Neural progenitor cell (in vitro differentiated cells): ENCODE data around the gene KMT2C. TPM values are rescaled to one million over a fixed set of nuclear protein-coding genes. Genes with fewer than 3 reads are reported as not detected.
"Not testable (repeated sequence)": the region's sequence is repeated elsewhere in the genome, so short reads cannot be mapped to it uniquely, and the experiment has no call there.

ENCODE experiments used
- DNase-seq: peaks from one replicate; pipeline ENCODE4 v3.0.0-alpha.2; 2016; ENCODE audit warnings: low spot score
- H2AFZ ChIP-seq: fragments of 200-600 bp; sonication (generic); replicated peaks from 2 replicates; pipeline ENCODE4 v1.6.1; 2016; ENCODE audit warnings: antibody characterized with exemption
- H3F3A ChIP-seq: fragments of 200-600 bp; sonication (generic); 2 replicates; pipeline ENCODE4 v1.6.1; 2016; ENCODE audit warnings: antibody characterized with exemption, low read depth
- H3K27ac ChIP-seq: fragments of 200-600 bp; sonication (generic); 2 replicates; pipeline ENCODE4 v1.5.1; 2016; ENCODE audit warnings: mild to moderate bottlenecking
- H3K27me3 ChIP-seq: fragments of 200-600 bp; sonication (generic); 2 replicates; pipeline ENCODE4 v1.6.1; 2016; ENCODE audit warnings: mild to moderate bottlenecking, moderate library complexity
- H3K36me3 ChIP-seq: fragments of 200-600 bp; sonication (generic); 2 replicates; pipeline ENCODE4 v1.5.1; 2016
- H3K4me1 ChIP-seq: fragments of 200-600 bp; sonication (generic); 2 replicates; pipeline ENCODE4 v1.6.1; 2016; ENCODE audit warnings: mixed run types
- H3K4me2 ChIP-seq: fragments of 200-600 bp; sonication (generic); 2 replicates; pipeline ENCODE4 v1.6.1; 2016
- H3K4me3 ChIP-seq: fragments of 200-600 bp; sonication (generic); 2 replicates; pipeline ENCODE4 v1.5.1; 2016
- H3K79me2 ChIP-seq: fragments of 200-600 bp; sonication (generic); 2 replicates; pipeline ENCODE4 v1.6.1; 2016; ENCODE audit warnings: low read depth
- H3K9ac ChIP-seq: fragments of 200-600 bp; sonication (generic); 2 replicates; pipeline ENCODE4 v1.6.1; 2016
- H3K9me3 ChIP-seq: fragments of 200-600 bp; sonication (generic); 2 replicates; pipeline ENCODE4 v1.5.1; 2016; ENCODE audit warnings: low read depth
- H4K20me1 ChIP-seq: fragments of 200-600 bp; sonication (generic); 2 replicates; pipeline ENCODE4 v1.6.1; 2016; ENCODE audit warnings: low read depth
- H3K27ac Mint-ChIP-seq: 3 replicates; pipeline ENCODE4 v1.8.0; 2021; ENCODE audit warnings: mixed read lengths
- H3K27me3 Mint-ChIP-seq: 2 replicates; pipeline ENCODE4 v1.8.0; 2022; ENCODE audit warnings: low read depth, mild to moderate bottlenecking, inconsistent platforms, moderate library complexity, mixed read lengths; ENCODE audit not compliant: insufficient read depth
- H3K36me3 Mint-ChIP-seq: 3 replicates; pipeline ENCODE4 v1.8.0; 2021; ENCODE audit warnings: mixed read lengths
- H3K4me1 Mint-ChIP-seq: 3 replicates; pipeline ENCODE4 v1.8.0; 2021; ENCODE audit warnings: mixed read lengths
- H3K4me3 Mint-ChIP-seq: 3 replicates; pipeline ENCODE4 v1.8.0; 2021; ENCODE audit warnings: mild to moderate bottlenecking, moderate library complexity, mixed read lengths
- H3K9me3 Mint-ChIP-seq: 3 replicates; pipeline ENCODE4 v1.8.0; 2020; ENCODE audit warnings: mixed read lengths
- CTCF ChIP-seq: fragments of 200-600 bp; sonication (generic); IDR thresholded peaks from 2 replicates; pipeline ENCODE4 v1.5.1; 2017; ENCODE audit warnings: antibody characterized with exemption, mild to moderate bottlenecking
- EZH2 ChIP-seq: fragments of 200-600 bp; sonication (generic); IDR thresholded peaks from 2 replicates; pipeline ENCODE4 v1.6.1; 2017; ENCODE audit warnings: antibody characterized with exemption, mild to moderate bottlenecking, moderate library complexity
- EZH2phosphoT487 ChIP-seq: fragments of 200-600 bp; sonication (generic); IDR thresholded peaks from 2 replicates; pipeline ENCODE4 v1.6.1; 2017; ENCODE audit warnings: antibody characterized with exemption
- total RNA-seq: library from RNA; depleted of rRNA; stranded (reverse); fragments of >200 nt; gene quantifications from 2 replicates; pipeline ENCODE4 v1.2.3, GENCODE V29; 2015; ENCODE audit warnings: low replicate concordance

KMT2C gene
- total RNA-seq, 1 donor from 2014 or later: 26.4 TPM

GRCh38 chr7:152406491-152406890, 29.3 kb downstream of the KMT2C start:
- H3K27ac Mint-ChIP-seq: no peak overlapping the region
- H3K4me3 Mint-ChIP-seq: no peak overlapping the region
- peaks cover 7% of the 10 kb centered on the region for H3K9me3 Mint-ChIP-seq
- H3K27me3 ChIP-seq: no peaks in the 10 kb centered on the region
- H3K27me3 Mint-ChIP-seq: peaks cover 11% of the 10 kb centered on the region
- H3K36me3 Mint-ChIP-seq: peaks cover 13% of the 10 kb centered on the region
- H3K9ac ChIP-seq: no peak overlapping the region
- H3K9me3 ChIP-seq: peaks cover 27% of the 10 kb centered on the region
- H4K20me1 ChIP-seq: no peaks in the 10 kb centered on the region
- TF ChIP-seq EZH2phosphoT487 (no peak), EZH2 (no peak), CTCF (no peak)
- no peak overlapping the region for H3K4me2 ChIP-seq
- no peak overlapping the region for H3K27ac ChIP-seq
- peaks cover 100% of the 10 kb centered on the region for H3K79me2 ChIP-seq
- H3K4me3 ChIP-seq: no peak overlapping the region
- no peaks in the 10 kb centered on the region for H3K36me3 ChIP-seq
- peaks cover 6% of the 10 kb centered on the region for H3K4me1 Mint-ChIP-seq
- H2AFZ ChIP-seq: no peak overlapping the region
- no peaks in the 10 kb centered on the region for H3K4me1 ChIP-seq
- H3F3A ChIP-seq: peaks cover under 1% of the 10 kb centered on the region
- DNase-seq: no peak

- peaks cover 11% of the 10 kb centered on the region for H3K27me3 Mint-ChIP-seq
- peaks cover 100% of the 10 kb centered on the region for H3K79me2 ChIP-seq
- peaks cover 27% of the 10 kb centered on the region for H3K9me3 ChIP-seq
- not testable (repeated sequence) for H3F3A ChIP-seq, H4K20me1 ChIP-seq, H3K4me2 ChIP-seq, H3K9ac ChIP-seq, H3K36me3 ChIP-seq, H3K27ac ChIP-seq, H3K4me3 ChIP-seq, H3K4me1 Mint-ChIP-seq, H3K27ac Mint-ChIP-seq, H3K9me3 Mint-ChIP-seq, H3K4me3 Mint-ChIP-seq, DNase-seq, H3K4me1 ChIP-seq, H3K27me3 ChIP-seq, H2AFZ ChIP-seq
- H3K36me3 Mint-ChIP-seq: peaks cover 13% of the 10 kb centered on the region
Measured at GRCh38 chr7:152406030-152406429, 29.8 kb downstream of the KMT2C start.

- TF ChIP-seq EZH2: no peak
- no peak for TF ChIP-seq CTCF
- no peak for TF ChIP-seq EZH2phosphoT487
- Histone ChIP-seq H2AFZ (no peak overlapping the region), H3K4me2 (no peak overlapping the region)
Measured at GRCh38 chr7:152403726-152404125, 32.1 kb downstream of the KMT2C start.

GRCh38 chr7:152402384-152403250, 33.2 kb downstream of the KMT2C start:
- no peaks in the 10 kb centered on the region for H3K4me1 Mint-ChIP-seq
- no peak overlapping the region for H3K27ac Mint-ChIP-seq
- Histone ChIP-seq H3K27ac (no peak overlapping the region), H3K79me2 (peaks cover 100% of the 10 kb centered on the region), H3K9ac (no peak overlapping the region), H3K9me3 (peaks cover 27% of the 10 kb centered on the region), H3F3A (peaks cover 21% of the 10 kb centered on the region), H3K36me3 (no peaks in the 10 kb centered on the region), H3K4me2 (no peak overlapping the region), H2AFZ (no peak overlapping the region), H4K20me1 (peaks cover 32% of the 10 kb centered on the region), H3K4me3 (no peak overlapping the region), H3K27me3 (no peaks in the 10 kb centered on the region), H3K4me1 (peaks cover 20% of the 10 kb centered on the region)
- peaks cover 8% of the 10 kb centered on the region for H3K27me3 Mint-ChIP-seq
- TF ChIP-seq CTCF (no peak), EZH2 (no peak), EZH2phosphoT487 (no peak)
- no peak overlapping the region for H3K4me3 Mint-ChIP-seq
- peaks cover 15% of the 10 kb centered on the region for H3K9me3 Mint-ChIP-seq
- H3K36me3 Mint-ChIP-seq: peaks cover 24% of the 10 kb centered on the region
- DNase-seq: no peak

More at GRCh38 chr7:152403726-152404125, 32.1 kb downstream of the KMT2C start:
- Histone ChIP-seq H3K27ac (no peak overlapping the region), H3K9ac (no peak overlapping the region), H3K36me3 (no peaks in the 10 kb centered on the region), H3K4me3 (no peak overlapping the region), H3K27me3 (no peaks in the 10 kb centered on the region), H3K79me2 (peaks cover 100% of the 10 kb centered on the region), H3K4me1 (peaks cover 17% of the 10 kb centered on the region), H4K20me1 (peaks cover 20% of the 10 kb centered on the region), H3K9me3 (peaks cover 27% of the 10 kb centered on the region), H3F3A (peaks cover 21% of the 10 kb centered on the region)
- Mint-ChIP-seq H3K36me3 (peaks cover 19% of the 10 kb centered on the region), H3K9me3 (peaks cover 11% of the 10 kb centered on the region), H3K4me1 (no peaks in the 10 kb centered on the region), H3K27ac (no peak overlapping the region), H3K4me3 (no peak overlapping the region), H3K27me3 (peaks cover 8% of the 10 kb centered on the region)
- no peak for DNase-seq
